Measurements from ENCODE around the gene NRXN2. TPM values are rescaled to one million over a fixed set of nuclear protein-coding genes. Genes with fewer than 3 reads are reported as not detected.

The NRXN2 gene
- total and polyA plus RNA-seq, 2 donors (not counting 3 experiments of a cell fraction or from before 2014, with no cell fraction given): not detected

DNA sequence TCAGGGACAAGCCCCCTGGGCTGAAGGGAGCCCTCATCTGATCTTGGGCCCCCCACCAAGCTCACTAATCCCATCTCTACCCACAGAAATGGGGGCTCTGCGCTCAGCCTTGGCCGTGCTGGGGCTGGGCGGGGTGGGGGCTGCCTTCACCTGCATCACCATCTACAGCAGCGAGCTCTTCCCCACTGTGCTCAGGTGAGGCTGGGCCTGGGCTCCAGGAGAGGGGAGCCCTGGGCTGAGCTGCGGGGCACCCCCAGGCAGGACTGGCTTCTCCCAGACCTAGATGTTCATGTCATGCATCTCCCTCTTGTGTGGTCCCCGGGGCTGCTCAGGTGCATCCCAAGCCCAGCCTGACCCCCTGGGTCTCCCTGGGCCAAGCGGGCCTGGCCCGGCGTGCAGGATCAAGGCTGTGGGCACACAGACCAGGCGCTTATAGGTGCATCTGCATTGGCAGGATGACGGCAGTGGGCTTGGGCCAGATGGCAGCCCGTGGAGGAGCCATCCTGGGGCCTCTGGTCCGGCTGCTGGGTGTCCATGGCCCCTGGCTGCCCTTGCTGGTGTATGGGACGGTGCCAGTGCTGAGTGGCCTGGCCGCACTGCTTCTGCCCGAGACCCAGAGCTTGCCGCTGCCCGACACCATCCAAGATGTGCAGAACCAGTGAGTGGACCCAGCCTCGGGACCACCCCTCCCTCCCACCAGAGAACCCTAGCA lies 122.6 kb downstream of the NRXN2 start:
- H3K9me1 ChIP-seq (replicated peaks; ENCODE audit: control insufficient read depth, extremely low read depth, insufficient read depth, low read length): no peaks in the 10 kb centered on the region
- H3K4me1 ChIP-seq (ENCODE audit: control insufficient read depth, extremely low read depth, insufficient read depth, low read length): no peaks in the 10 kb centered on the region
- H2AFZ ChIP-seq (ENCODE audit: low read depth, low read length): no peak overlapping the region
- H3K9ac ChIP-seq (replicated peaks; ENCODE audit: extremely low read depth, insufficient read depth, low read length): no peak overlapping the region
- H3K9me3 ChIP-seq (replicated peaks; ENCODE audit: control insufficient read depth, insufficient read depth, low read length): no peaks in the 10 kb centered on the region
- no peak overlapping the region for H3K4me2 ChIP-seq (ENCODE audit: insufficient read depth, low read length)
- CTCF ChIA-PET: no interaction called here
- TF ChIP-seq, protein P1, sequence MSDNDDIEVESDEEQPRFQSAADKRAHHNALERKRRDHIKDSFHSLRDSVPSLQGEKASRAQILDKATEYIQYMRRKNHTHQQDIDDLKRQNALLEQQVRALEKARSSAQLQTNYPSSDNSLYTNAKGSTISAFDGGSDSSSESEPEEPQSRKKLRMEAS (IDR thresholded peaks at IDR 0.05; ENCODE audit: insufficient read depth, insufficient read length): no peak
- TF ChIP-seq POLR2A (IDR thresholded peaks at IDR 0.05; ENCODE audit: low read depth, low read length) (no peak), POLR2AphosphoS5 (IDR thresholded peaks at IDR 0.05; ENCODE audit: insufficient read depth, low read depth, low read length) (no peak), EZH2 (IDR thresholded peaks at IDR 0.05; ENCODE audit: borderline replicate concordance, low read depth, low read length, severe bottlenecking) (no peak), JUN (IDR thresholded peaks at IDR 0.05; ENCODE audit: borderline replicate concordance, insufficient read depth, insufficient read length, low read depth) (no peak), FOS (IDR thresholded peaks at IDR 0.05; ENCODE audit: borderline replicate concordance, insufficient read depth, low read length) (no peak), GATA2 (IDR thresholded peaks at IDR 0.05; ENCODE audit: insufficient read depth, insufficient read length, low read depth, low read length) (no peak), MYC (IDR thresholded peaks at IDR 0.05; ENCODE audit: low read depth, low read length) (no peak)
- TF ChIP-seq, protein P2, sequence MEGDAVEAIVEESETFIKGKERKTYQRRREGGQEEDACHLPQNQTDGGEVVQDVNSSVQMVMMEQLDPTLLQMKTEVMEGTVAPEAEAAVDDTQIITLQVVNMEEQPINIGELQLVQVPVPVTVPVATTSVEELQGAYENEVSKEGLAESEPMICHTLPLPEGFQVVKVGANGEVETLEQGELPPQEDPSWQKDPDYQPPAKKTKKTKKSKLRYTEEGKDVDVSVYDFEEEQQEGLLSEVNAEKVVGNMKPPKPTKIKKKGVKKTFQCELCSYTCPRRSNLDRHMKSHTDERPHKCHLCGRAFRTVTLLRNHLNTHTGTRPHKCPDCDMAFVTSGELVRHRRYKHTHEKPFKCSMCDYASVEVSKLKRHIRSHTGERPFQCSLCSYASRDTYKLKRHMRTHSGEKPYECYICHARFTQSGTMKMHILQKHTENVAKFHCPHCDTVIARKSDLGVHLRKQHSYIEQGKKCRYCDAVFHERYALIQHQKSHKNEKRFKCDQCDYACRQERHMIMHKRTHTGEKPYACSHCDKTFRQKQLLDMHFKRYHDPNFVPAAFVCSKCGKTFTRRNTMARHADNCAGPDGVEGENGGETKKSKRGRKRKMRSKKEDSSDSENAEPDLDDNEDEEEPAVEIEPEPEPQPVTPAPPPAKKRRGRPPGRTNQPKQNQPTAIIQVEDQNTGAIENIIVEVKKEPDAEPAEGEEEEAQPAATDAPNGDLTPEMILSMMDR (IDR thresholded peaks at IDR 0.05; ENCODE audit: extremely low read depth in 1 of 2, insufficient read depth in 1 of 2, low read depth in 1 of 2, low read length in 2 of 2): no peak
- no peak overlapping the region for H3K27ac ChIP-seq (ENCODE audit: insufficient read depth, low read depth, low read length)
- FAIRE-seq: no peak
- dilution Hi-C loops (cut with MboI; ENCODE audit: extremely low pct_ligation_motif_present, low sequenced_read_pairs): no loop called here
- H3K27me3 ChIP-seq (ENCODE audit: control insufficient read depth in 2 of 2, insufficient read depth in 2 of 2, low read length in 2 of 2): no peaks in the 10 kb centered on the region
- POLR2A ChIA-PET: no interaction called here
- no peaks in the 10 kb centered on the region for H3K36me3 ChIP-seq (ENCODE audit: control insufficient read depth in 2 of 2, extremely low read depth in 1 of 2, insufficient read depth in 2 of 2, low read length in 2 of 2)
- intact Hi-C loops (cut with micrococcal nuclease): no loop called here
- no peak for DNase-seq (ENCODE audit: low read depth, low spot score)
- no peak overlapping the region for H3K4me3 ChIP-seq (replicated peaks in 1 of 3; ENCODE audit: insufficient read depth in 1 of 3, low read depth in 1 of 3, low read length in 3 of 3)
- no peaks in the 10 kb centered on the region for H4K20me1 ChIP-seq (replicated peaks; ENCODE audit: control insufficient read depth, extremely low read depth, insufficient read depth, low read length)
- BruUV-seq (replicated peaks): no TSS peak
- no peaks in the 10 kb centered on the region for H3K79me2 ChIP-seq (ENCODE audit: control insufficient read depth, insufficient read depth, low read length)

All from endothelial cell of umbilical vein (primary cell).